GM18867 (cell line): ENCODE results near the gene SDSL.

Source experiments
- ATAC-seq: cut with Tn5 transposase; IDR thresholded peaks from one replicate; pipeline ENCODE4 v1.9.1; 2021; ENCODE audit warnings: mild to moderate bottlenecking, moderate library complexity; ENCODE audit not compliant: unreplicated experiment

The SDSL gene

DNA sequence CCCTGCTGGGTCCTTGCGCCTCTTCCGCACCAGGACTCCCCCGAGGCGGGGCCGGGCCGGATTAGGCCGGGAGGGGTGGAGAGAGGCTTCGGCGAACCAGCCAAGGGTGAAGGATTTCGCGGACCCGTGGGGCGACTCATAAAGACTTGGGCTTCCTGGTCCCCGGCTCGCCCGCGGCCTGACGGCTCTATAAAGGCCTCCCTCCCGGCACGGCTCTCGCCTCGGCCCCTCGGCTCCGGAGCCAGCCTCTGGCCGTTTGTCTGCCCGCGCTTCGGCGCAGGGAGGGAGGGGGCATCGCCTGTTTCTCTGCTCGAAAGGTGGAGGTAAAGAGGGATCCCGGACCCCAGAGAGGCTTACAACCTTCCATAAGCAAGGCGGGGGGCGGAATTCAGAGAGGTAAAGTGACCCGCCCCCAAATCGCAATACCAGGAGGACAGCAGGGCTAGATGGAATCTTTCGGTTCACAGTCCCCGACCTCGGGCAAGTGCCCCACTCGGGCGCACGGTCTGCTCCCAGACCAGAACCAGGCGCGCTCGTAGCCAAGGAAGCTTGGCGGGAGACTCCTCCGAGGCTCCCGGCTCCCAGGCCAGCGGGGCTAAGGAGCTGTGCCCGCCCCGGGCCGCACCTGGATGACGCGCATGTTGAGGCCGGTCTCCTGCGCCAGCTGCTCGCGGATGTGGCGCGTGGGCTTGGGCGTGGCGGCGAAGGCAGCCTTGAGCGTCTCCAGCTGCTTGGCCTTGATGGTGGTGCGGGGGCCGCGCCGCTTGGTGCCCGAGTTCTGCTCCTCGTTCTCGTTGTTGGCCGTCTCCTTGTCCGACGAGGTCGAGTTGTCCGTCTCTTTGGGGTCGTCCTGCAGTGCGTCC lies 45.6 kb downstream of the SDSL start:
- ATAC-seq = no peak

DNA sequence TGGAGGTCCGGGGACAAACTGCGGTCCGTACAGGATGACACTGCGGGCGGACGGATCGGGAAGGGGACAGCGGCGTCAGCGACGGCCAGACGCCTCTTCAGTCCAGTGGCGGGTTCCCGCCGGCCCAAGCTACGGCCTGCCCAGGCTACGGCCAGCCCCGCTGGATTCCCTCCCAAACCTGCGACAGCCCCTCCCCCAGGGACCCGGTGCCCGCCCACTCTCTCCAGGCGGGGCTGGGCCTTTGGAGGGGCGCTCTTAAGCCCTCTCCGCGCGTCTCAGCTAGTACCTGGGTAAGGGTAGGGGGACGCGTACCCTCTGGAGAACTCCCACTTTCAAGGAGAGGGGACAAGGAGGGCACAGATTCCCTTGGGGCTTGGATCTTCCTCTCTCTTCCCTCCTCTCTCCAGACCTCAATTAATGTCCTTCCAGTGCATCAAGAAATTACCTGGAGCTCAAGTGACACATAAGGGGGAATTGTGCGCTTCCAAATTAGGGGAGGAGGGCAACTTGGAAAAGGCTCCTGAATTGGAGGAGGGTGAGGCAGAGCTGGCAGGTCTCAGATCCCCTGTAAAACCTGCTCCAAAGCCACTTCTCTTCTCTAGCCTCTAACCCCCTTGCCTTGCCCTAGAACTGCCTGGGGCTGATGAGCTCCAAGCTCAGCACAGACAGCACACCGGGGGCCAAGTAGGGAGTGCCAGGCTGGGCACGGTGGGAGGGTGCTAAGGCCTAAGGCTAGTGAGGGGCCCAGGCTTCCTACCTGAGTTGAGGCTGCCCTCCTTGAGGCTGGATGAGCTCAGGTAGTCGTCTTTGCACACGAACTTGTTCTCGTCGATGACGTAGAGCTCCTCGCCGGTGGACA lies 46.4 kb downstream of the SDSL start:
- no peak for ATAC-seq

DNA sequence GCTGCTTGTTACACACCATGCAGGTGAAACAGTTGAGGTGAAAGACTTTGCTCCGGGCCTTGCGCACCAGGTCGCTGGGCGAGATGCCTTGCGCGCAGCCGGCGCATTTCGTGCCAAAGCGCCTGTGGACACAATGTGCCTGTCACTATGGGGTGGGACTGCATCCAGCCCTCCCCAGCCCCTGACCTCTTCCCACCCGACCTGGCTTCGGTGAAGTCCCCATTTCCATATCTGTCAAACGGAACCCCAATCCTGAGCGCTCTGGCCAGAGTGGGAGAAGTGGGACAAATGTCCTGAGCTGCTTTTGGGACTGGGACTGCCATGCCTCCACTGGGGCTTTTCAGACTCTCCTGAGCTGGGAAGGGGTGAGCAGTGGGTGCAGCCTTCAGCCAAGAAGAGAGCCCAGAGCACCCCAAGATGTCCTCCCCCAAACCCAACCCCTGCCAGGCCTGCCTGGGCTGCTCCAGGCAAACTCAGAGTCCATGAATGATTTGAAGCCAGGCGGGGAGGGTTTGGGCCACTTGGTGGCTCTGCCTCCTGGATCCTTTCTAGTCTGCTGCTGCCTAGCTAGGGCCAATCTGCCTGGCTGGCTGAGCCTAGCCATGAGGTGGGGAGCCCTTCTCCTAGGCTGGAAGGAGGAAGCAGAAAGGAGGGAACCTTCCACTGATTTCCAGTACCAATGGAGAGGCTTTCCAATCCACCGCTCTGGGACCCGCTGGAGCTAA lies 47.2 kb downstream of the SDSL start:
- no peak for ATAC-seq

- ATAC-seq = no peak
Measured at GRCh38 chr12:113469949-113470743, 48.0 kb downstream of the SDSL start.

- ATAC-seq = no peak
Measured at GRCh38 chr12:113470871-113471618, 48.9 kb downstream of the SDSL start.

DNA sequence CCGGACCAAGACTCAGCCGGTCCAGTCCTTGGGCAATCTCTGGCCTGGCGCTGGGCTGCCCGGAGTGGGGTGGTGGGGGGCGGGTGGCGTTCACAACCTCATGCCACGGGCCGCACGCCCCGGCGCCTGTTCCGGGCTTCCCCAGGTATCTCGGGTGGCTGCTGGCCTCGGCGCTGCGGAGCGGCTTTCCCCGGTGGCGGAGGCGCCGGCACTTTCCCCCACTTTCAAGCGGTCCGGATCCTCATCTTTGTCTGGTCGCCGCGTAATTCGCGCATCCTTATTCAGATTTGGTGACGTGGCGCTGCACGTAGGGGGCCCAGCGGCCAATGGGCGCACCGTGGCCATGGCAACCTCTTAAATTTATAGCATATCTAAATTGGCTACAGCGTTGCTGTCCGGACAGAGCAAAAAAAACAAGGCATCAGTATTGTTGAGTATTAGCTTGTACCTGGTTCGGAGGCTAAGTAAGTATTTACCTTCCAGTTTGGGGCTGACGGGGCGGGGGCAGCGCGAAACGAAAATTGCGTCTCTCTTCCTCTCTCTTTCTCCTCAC lies 49.5 kb downstream of the SDSL start, which contains the start of gene LHX5:
Gene LHX5, minus strand, starts transcription at position 253 of the 553 bp plus-strand sequence. CDS start 373 bp downstream, outside the sequence.
- no peak for ATAC-seq

DNA sequence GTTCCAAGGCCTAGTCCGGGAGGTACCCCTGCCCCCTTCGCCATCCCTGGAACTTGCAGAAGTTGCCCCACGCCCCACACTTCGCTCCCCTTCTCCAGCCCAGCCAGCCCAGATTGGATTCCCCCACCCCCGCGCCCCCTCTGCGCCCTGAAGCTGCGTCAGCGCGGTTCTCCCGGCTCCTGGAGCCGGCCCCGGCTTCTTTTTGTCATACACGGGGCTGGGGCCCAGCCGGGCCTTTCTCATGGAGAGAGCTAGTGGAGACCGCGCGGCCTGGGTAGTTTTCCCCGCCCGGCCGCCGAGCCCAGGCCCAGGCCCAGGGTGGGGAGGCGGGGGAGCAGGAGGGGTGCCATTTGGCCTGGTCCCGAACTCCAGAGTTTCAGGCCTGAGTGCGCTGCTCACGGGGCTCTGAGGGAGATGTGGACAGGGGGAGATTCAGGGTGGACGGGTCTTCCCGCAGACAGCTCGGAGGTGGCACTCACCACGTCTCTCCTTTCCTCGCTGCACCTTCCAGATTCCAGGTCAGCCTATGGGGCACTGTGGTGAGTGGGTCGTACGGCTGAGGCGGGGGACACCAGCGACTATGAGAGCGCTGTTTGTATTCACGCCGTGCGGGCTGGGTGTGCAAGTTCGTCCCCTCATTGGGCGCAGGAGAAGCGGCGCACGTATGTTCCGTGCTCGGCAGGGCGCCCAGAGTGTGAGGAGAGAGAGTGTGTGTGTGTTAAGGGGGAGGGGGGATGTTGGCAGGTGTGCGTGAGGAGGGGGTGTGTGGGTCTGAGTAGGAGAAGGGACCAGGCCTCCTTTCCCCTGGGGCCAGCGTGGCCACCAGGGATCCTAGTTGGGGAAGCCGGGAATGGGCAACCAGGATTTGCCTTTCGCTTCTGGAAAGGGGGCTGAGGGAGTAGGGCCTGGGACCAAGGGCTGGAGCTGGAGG lies 50.3 kb downstream of the SDSL start:
- ATAC-seq = no peak

GRCh38 chr12:113473400-113473799 lies 51.2 kb downstream of the SDSL start:
- ATAC-seq = no peak

DNA sequence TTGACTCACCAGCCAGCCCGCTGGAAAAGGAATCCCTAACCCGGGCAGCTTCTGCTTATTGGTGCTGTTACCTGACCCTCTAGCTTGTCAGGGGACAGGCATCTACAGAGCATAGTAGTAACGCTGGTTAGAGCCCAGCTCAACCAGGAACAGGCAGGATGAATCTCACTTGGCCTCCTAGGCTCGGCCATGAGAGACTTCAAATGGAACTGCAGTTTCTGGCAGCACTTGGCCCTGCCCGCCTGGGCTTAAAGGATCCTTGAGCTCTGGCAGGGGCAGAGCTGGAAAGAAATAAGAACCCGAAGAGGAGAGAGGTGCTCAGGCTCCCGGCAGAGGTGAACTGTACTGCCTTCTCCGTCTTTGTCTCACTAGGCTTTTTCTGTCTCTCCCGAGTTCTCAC lies 51.8 kb downstream of the SDSL start:
- no peak for ATAC-seq

- ATAC-seq = no peak
Measured at GRCh38 chr12:113474635-113475436, 52.7 kb downstream of the SDSL start.

- no peak for ATAC-seq
Measured at GRCh38 chr12:113475451-113476175, 53.4 kb downstream of the SDSL start.

DNA sequence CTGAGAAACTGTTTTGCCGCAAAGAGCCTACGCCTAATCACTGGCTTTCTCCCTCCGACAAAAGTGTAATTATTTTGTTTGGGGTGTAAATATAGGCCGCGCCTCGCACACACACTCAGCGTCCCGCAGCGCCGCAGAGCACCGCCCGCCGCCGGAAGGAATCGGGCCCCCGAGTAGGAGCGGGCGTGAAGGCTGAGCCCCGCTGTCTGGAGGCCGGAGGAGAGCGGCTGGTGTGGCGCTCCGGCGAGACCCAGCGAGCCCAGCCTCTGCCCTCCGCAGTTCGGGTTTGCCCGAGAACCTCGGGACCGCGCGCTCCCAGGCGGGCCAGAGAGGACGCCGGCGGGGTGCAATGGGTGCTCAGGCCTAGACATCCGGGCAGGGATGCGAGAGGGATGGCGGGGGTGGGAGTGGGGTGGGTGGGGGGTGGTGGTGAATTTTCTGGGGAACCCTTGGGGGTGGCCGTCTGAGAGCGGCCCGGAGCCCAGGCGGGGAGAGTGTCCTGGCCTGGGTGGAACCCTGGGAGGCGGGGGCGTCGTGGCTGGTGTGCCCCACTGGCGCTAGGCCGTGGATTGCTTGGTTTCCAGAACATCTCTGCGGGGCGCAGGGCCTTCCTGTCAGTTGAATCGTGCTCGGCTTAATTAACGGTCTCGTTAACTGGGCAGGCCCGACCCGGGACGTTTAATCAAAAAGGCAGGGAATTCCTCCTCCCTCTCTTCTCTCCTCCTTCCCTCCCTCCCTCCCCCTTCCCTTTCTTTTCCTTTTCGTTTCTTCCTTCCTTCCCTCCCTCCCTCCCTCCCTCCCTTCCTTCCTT lies 54.2 kb downstream of the SDSL start:
- no peak for ATAC-seq

DNA sequence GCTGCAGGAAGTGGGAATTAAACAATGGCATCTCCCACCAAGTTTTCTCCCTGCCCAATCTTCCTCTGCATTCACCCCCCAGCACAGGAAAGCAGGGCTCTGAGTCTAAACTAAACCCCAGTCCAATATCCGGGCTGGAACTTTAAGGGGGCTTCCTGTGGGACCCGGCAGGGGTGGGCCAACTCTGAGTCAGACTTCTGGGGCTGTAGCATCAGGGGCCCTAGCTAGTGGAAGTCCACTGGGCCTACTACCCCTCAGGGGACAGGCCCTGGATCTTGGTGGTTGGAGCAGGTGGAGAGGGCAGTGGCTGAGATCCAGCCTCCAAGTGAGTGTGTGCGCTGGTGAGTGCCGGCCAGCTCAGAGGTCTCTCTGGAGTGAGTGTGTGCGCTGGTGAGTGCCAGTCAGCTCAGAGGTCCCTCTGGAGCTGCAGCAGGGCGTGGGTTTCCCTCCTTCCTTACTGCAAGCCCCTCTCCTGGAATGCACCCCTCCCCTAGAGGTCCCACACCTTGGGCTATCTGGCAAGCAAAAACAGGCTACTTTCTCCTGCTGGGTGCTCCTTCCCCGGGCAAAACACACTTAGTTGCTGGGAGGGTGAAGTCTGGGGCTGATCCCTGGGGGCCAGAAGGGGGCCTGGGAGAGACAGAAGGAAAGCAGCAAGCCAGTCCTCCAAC lies 55.1 kb downstream of the SDSL start:
- ATAC-seq = no peak

GRCh38 chr12:113477842-113478215 lies 55.6 kb downstream of the SDSL start:
- no peak for ATAC-seq

- ATAC-seq = no peak
Measured at GRCh38 chr12:113478351-113479011, 56.3 kb downstream of the SDSL start.
